G401 (cell line): ENCODE results near the gene PLXNB3. TPM values are rescaled to one million over a fixed set of nuclear protein-coding genes. Genes with fewer than 3 reads are reported as not detected.
A peak's percentile ranks its signal among the peaks of the same experiment; 100 is the strongest.

Source experiments
- DNase-seq: peaks from one replicate; pipeline ENCODE4 v3.0.0-alpha.2; 2015; ENCODE audit warnings: low spot score
- in situ Hi-C: cut with HindIII; loops from 2 replicates; pipeline ENCODE4 v1.10.0; 2016; ENCODE audit warnings: low sequenced_read_pairs, mixed read lengths
- total RNA-seq: library from RNA; depleted of rRNA; stranded (reverse); fragments of >200 nt; shearing (Covaris generic); gene quantifications from 2 replicates; pipeline ENCODE4 v1.2.3, GENCODE V29; 2014

The PLXNB3 gene
- total RNA-seq, 1 experiment from 2014 or later = 1.5 TPM

GRCh38 chrX:153770601-153771414 lies 6.8 kb downstream of the PLXNB3 start:
- no peak for DNase-seq

GRCh38 chrX:153771415-153772315 lies 7.6 kb downstream of the PLXNB3 start:
- in situ Hi-C loops = no loop called here
- DNase-seq = no peak

More at GRCh38 chrX:153770601-153771414, 6.8 kb downstream of the PLXNB3 start:
- in situ Hi-C loops = no loop called here

GRCh38 chrX:153772316-153773217 lies 8.5 kb downstream of the PLXNB3 start:
- in situ Hi-C loops = no loop called here
- no peak for DNase-seq

DNA sequence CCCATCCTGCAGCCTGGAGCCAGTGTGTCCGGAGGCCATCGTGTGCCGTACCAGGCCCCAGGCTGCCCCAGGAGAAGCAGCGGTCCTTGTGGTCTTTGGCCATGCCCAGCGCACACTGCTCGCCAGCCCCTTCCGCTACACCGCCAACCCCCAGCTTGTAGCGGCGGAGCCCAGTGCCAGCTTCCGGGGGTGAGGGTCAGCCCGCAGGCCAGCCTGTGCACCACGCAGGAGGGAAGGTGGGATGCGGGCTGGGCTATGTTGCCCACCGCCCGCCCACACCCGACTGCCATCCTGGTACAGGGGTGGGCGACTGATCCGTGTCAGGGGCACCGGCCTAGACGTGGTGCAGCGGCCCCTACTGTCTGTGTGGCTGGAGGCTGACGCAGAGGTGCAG lies 9.2 kb downstream of the PLXNB3 start:
- DNase-seq = no peak
- in situ Hi-C loops = no loop called here

DNA sequence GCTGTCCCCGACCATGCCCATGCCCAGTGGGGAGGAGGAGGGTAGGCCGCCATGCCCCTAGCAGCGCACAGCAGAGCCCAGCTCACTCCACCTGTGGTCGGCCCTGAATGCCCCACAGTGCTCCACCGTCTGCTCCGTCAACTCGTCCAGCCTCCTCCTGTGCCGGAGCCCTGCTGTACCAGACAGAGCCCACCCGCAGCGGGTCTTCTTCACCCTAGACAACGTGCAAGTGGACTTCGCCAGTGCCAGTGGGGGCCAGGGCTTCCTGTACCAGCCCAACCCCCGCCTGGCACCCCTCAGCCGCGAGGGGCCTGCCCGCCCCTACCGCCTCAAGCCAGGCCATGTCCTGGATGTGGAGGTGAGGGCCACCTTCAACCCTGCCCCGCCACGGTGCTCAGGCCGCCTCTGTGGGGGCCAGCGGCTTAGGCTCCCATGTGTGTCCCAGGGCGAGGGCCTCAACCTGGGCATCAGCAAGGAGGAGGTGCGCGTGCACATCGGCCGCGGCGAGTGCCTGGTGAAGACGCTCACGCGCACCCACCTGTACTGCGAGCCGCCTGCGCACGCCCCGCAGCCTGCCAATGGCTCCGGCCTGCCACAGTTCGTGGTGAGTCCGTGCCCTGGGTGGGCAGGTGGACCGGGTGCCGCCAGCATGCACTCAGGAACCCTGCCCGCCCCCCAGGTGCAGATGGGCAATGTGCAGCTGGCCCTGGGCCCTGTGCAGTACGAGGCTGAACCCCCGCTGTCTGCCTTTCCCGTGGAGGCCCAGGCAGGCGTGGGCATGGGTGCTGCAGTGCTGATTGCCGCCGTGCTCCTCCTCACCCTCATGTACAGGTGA lies 9.9 kb downstream of the PLXNB3 start:
- no peak for DNase-seq
- in situ Hi-C loops = no loop called here

- DNase-seq = no peak
- in situ Hi-C loops = no loop called here
Measured at GRCh38 chrX:153774576-153775292, 10.7 kb downstream of the PLXNB3 start.

GRCh38 chrX:153775293-153776119 lies 11.5 kb downstream of the PLXNB3 start:
- DNase-seq = no peak
- in situ Hi-C loops = no loop called here

DNA sequence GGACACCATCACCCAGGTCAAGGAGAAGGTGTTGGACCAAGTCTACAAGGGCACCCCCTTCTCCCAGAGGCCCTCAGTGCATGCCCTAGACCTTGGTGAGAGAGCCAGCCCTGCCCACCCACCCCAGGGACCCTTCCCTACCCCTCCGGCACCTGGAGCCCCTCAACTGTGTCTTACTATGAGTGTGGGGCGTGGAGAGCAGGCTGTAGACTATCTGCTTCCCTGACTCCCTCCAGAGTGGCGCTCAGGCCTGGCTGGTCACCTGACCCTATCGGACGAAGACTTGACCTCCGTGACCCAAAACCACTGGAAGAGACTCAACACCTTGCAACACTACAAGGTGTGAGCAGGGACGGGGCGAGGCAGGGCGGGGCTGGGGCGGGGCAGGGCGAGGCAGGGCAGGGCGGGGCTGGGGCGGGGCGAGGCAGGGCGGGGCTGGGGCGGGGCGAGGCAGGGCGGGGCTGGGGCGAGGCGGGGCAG lies 12.1 kb downstream of the PLXNB3 start:
- in situ Hi-C loops = no loop called here
- DNase-seq = no peak

- no peak for DNase-seq
- in situ Hi-C loops = no loop called here
Measured at GRCh38 chrX:153776611-153777045, 12.6 kb downstream of the PLXNB3 start.

GRCh38 chrX:153777261-153778090 lies 13.4 kb downstream of the PLXNB3 start:
- in situ Hi-C loops = no loop called here
- DNase-seq = no peak

GRCh38 chrX:153778181-153778580 lies 14.1 kb downstream of the PLXNB3 start:
- in situ Hi-C loops = no loop called here
- DNase-seq = no peak

- DNase-seq = no peak
- in situ Hi-C loops = no loop called here
Measured at GRCh38 chrX:153778684-153779101, 14.6 kb downstream of the PLXNB3 start.

DNA sequence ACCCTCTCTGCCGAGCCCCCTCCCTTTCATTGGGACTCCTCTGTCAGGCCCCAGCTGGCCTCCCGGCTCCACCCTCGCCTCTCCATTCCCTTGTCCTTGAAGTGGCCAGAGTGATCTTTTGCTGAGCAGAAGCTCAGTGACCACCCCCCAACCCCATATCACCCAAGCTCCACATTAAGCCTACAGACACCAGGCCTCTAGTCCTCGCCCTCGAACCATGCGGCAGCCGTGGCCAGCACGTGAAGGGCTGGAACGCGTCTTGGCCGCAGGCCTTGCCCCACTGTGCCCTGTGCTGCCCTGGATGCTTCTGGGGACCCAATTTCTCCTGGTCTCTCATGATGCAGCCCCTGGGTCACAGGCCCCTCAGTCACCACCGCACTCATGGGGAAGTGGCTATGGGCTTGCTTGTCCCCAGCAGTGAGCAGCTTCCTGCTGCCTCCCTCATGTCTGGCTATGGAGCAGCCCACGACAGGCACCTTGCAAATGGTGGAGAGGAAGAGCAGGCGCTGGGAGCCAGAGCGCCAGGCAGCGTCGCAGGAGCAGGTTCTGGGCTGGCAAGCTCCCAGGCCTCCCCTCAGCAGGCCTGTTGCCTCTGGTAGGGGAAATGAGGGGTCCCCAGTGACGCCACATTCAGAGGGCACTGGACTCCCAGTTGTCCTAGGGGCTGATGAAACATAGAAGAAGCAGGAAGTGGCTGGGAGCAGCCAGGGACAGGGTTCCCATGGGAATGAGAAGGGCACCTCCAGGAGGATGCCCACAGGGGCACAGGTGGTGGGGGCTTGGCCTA lies 16.0 kb downstream of the PLXNB3 start:
- no peak for DNase-seq
- in situ Hi-C loops = no loop called here

DNA sequence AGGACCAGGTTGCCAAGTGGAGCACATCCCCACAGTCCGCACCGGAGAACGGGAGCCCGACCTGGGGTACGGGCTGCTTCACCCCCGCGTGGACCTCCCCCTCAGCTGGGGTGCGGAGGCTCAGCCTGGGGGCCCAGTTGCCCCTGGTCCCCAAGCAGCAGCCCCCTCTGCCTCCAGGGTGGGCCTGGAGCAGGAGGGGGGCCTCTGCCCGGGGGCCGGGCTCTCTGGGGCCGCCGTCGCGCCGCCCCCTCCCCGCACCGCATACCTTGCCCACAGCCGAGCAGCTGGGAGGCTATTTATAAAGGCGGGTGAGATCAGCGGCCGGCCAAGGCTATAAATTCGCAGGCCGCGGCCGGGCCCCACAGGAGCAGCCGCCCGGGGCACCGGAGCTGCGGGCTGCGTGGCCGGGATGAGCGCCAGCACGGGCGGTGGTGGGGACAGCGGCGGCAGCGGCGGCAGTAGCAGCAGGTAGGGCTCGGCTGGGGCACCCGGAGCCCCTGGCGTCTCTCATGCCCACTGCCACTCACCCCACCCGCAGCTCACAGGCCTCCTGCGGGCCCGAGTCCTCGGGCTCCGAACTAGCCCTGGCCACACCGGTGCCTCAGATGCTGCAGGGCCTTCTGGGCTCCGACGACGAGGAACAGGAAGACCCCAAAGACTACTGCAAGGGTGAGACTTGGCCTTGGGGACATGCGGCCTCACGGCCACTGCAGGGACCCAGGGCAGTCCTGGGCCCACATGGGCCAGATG lies 16.8 kb downstream of the PLXNB3 start, which contains the start of gene SRPK3:
TSS of gene SRPK3 (plus strand) at position 364 of the 750 bp plus-strand sequence. CDS start at position 410, 46 bp downstream.
- DNase-seq = peak; percentile 39
- in situ Hi-C loops = no loop called here
